Measurements from ENCODE around the gene NKIRAS1. TPM values are rescaled to one million over a fixed set of nuclear protein-coding genes. Genes with fewer than 3 reads are reported as not detected.
A peak's percentile ranks its signal among the peaks of the same experiment; 100 is the strongest.

NKIRAS1 gene
- total RNA-seq, 4 donors from 2014 or later = 23.4 to 29.4 (median 26.8) TPM

GRCh38 chr3:23945913-23946687 lies 29.3 kb upstream of the NKIRAS1 start:
- peak; percentile 99 for DNase-seq (ENCODE audit: extremely low spot score)
- intact Hi-C loops (cut with DNase I) = loop anchor here (2.0 kb wide), 1 partner anchor 29 kb away; the partner anchor contains the start of genes NKIRAS1 and RPL15
- Histone ChIP-seq H3K36me3 (no peaks in the 10 kb centered on the region), H3K27ac (replicated peaks in 1 of 4) (peak overlapping the region; percentile 94 to 100 (median 100)), H3K4me1 (peaks cover 51 to 59% (median 55%) of the 10 kb centered on the region in 4 donors), H3K27me3 (no peaks in the 10 kb centered on the region), H3K9me3 (no peaks in the 10 kb centered on the region), H3K4me3 (peak overlapping the region; percentile 67 to 92 (median 88))
- peak; percentile 74 for TF ChIP-seq EP300 (IDR thresholded peaks at IDR 0.05)
- TF ChIP-seq CTCF (IDR thresholded peaks at IDR 0.05) = no peak
- peak; percentile 89 to 93 for TF ChIP-seq POLR2AphosphoS5 (IDR thresholded peaks at IDR 0.05)
- peak; percentile 85 for TF ChIP-seq POLR2A (IDR thresholded peaks at IDR 0.05; ENCODE audit: low read depth)
- WGBS = 0% methylated on average over 43 of the region's 87 CpGs

GRCh38 chr3:23945663-23945912 lies 28.8 kb upstream of the NKIRAS1 start:
- H3K27ac ChIP-seq (replicated peaks in 1 of 4) = peak overlapping the region; percentile 96 to 100 (median 100)
- no peaks in the 10 kb centered on the region for H3K36me3 ChIP-seq
- no peak for TF ChIP-seq EP300 (IDR thresholded peaks at IDR 0.05)
- no peak for TF ChIP-seq POLR2AphosphoS5 (IDR thresholded peaks at IDR 0.05)
- no peak for TF ChIP-seq CTCF (IDR thresholded peaks at IDR 0.05)
- no peaks in the 10 kb centered on the region for H3K27me3 ChIP-seq
- H3K4me3 ChIP-seq = peak overlapping the region; percentile 67 to 92 (median 88)
- peaks cover 46 to 54% (median 50%) of the 10 kb centered on the region in 4 donors for H3K4me1 ChIP-seq
- WGBS = no CpG with 5 or more reads among the region's 39 CpGs
- H3K9me3 ChIP-seq = no peaks in the 10 kb centered on the region
- no peak for DNase-seq (ENCODE audit: extremely low spot score)
- intact Hi-C loops (cut with DNase I) = no loop called here

- H3K4me1 ChIP-seq = peaks cover 41 to 48% (median 44%) of the 10 kb centered on the region in 4 donors
- peak within 1 kb of the TSS; percentile 67 to 92 (median 88) for H3K4me3 ChIP-seq
- H3K27me3 ChIP-seq = no peaks in the 10 kb centered on the region
- intact Hi-C loops (cut with DNase I) = no loop called here
- WGBS = 2% methylated on average over 34 of the region's 88 CpGs
- H3K27ac ChIP-seq (replicated peaks in 1 of 4) = peak within 1 kb of the TSS; percentile 96 to 100 (median 100)
- TF ChIP-seq POLR2A (IDR thresholded peaks at IDR 0.05; ENCODE audit: low read depth) = peak; percentile 51
- no peak for TF ChIP-seq CTCF (IDR thresholded peaks at IDR 0.05)
- peak; percentile 67 to 90 for TF ChIP-seq POLR2AphosphoS5 (IDR thresholded peaks at IDR 0.05)
- TF ChIP-seq EP300 (IDR thresholded peaks at IDR 0.05) = no peak
- DNase-seq (ENCODE audit: extremely low spot score) = peak; percentile 95
- no peaks in the 10 kb centered on the region for H3K36me3 ChIP-seq
- H3K9me3 ChIP-seq = no peaks in the 10 kb centered on the region
These were observed 28.3 kb upstream of the NKIRAS1 start, which contains the start of gene NR1D2 for GRCh38 chr3:23944861-23945662. Gene NR1D2 (plus strand): TSS chr3:23945286. CDS start chr3:23945579, 293 bp downstream.

DNA sequence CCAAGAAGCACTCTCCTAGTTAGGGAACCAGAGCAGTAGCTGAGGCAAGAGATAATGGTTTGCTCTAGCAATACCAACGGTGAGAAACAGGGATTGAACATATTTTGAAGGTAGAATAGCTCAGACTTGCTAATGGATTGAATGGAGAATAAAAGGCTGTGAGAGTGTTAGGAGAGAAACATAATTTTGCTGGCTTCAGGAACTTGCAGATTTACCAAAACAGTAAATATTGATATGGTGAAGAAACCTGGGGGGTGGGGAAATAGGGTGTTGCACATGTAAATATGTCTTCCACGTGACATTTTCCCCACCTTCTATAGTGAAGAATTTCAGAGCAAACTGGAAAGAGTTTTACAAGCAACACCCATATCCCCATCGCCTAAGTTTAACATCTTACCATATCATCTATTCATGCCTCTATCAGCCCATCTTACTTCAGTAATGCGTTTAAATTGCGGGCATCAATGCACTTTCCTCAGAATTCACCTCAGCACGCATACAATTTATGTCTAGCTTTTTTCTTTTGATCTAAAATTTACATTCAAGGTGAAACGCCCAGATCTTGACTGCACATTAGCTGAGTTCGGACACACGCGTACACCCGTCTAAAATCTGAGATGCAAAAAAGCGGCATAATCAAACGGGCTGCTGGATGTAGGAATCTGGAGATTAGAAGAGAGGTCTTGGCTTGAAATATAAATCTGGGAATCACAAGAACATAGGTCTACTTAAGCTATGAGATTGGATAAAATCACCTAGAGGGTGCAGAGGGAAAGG lies 27.4 kb upstream of the NKIRAS1 start:
- 19% methylated on average over 13 of the region's 13 CpGs for WGBS
- Histone ChIP-seq H3K4me1 (peaks cover 32 to 40% (median 36%) of the 10 kb centered on the region in 4 donors), H3K9me3 (no peaks in the 10 kb centered on the region), H3K36me3 (no peaks in the 10 kb centered on the region), H3K27ac (replicated peaks in 1 of 4) (peak overlapping the region; percentile 96 to 100 (median 100)), H3K4me3 (peak overlapping the region; percentile 67 to 92 (median 88)), H3K27me3 (no peaks in the 10 kb centered on the region)
- no peak for DNase-seq (ENCODE audit: extremely low spot score)
- intact Hi-C loops (cut with DNase I) = no loop called here
- TF ChIP-seq POLR2AphosphoS5 (IDR thresholded peaks at IDR 0.05) (no peak), EP300 (IDR thresholded peaks at IDR 0.05) (no peak), CTCF (IDR thresholded peaks at IDR 0.05) (no peak), POLR2A (IDR thresholded peaks at IDR 0.05; ENCODE audit: low read depth) (no peak)

Measured in esophagus muscularis mucosa (tissue), 4 donors.